Spinal cord (tissue), 10 donors: ENCODE data around the gene GMCL1. TPM values are rescaled to one million over a fixed set of nuclear protein-coding genes. Genes with fewer than 3 reads are reported as not detected.
A peak's percentile ranks its signal among the peaks of the same experiment; 100 is the strongest.

ENCODE experiments used
- DNase-seq, 6 donors: peaks; one replicate each; pipeline versions ENCODE4 v3.0.0 to v3.0.0-alpha.2; 2013 to 2015; ENCODE audit warnings: low spot score in 6 of 6, low read depth in 4 of 6
- H3K27ac ChIP-seq: one replicate; pipeline ENCODE4 v1.5.1; 2013; ENCODE audit warnings: low read depth, low read length, control low read depth
- H3K27me3 ChIP-seq: one replicate; pipeline ENCODE4 v1.6.1; 2013; ENCODE audit warnings: low read length; ENCODE audit not compliant: control insufficient read depth, insufficient read depth
- H3K36me3 ChIP-seq: one replicate; pipeline ENCODE4 v1.6.1; 2013; ENCODE audit warnings: low read length; ENCODE audit not compliant: control insufficient read depth, insufficient read depth
- H3K4me1 ChIP-seq: one replicate; pipeline ENCODE4 v1.6.1; 2013; ENCODE audit warnings: low read length; ENCODE audit not compliant: control insufficient read depth, insufficient read depth
- H3K4me3 ChIP-seq: one replicate; pipeline ENCODE4 v1.5.1; 2013; ENCODE audit warnings: low read depth, low read length, control low read depth
- H3K9me3 ChIP-seq: one replicate; pipeline ENCODE4 v1.6.1; 2013; ENCODE audit warnings: low read length; ENCODE audit not compliant: control insufficient read depth, insufficient read depth
- WGBS: methylation state at CpG from one replicate; pipeline ENCODE4 v1.1.5; 2013; ENCODE audit warnings: missing lambda C conversion rate; ENCODE audit not compliant: insufficient coverage; 5-methylcytosine and 5-hydroxymethylcytosine counted together
- long read RNA-seq, 4 donors: transcript quantifications; one replicate each; lab custom pipeline, GENCODE V29; 2026
- polyA plus RNA-seq, 2 donors: library from polyadenylated mRNA; unstranded; fragments of 120-200 nt; gene quantifications; one replicate each; pipeline ENCODE4 v1.2.1, GENCODE V29; 2013; ENCODE audit not compliant: insufficient read length in 2 of 2
- total RNA-seq, 2 donors: library from RNA; depleted of rRNA in 1 of 2; stranded (reverse); fragments of 120-200 nt in 1 of 2; fragments of >200 nt in 1 of 2; gene quantifications; one replicate each; pipeline versions ENCODE4 v1.2.3 to v1.2.4, GENCODE V29; 2013 to 2014
- donor health status: healthy.

Gene GMCL1, protein sequence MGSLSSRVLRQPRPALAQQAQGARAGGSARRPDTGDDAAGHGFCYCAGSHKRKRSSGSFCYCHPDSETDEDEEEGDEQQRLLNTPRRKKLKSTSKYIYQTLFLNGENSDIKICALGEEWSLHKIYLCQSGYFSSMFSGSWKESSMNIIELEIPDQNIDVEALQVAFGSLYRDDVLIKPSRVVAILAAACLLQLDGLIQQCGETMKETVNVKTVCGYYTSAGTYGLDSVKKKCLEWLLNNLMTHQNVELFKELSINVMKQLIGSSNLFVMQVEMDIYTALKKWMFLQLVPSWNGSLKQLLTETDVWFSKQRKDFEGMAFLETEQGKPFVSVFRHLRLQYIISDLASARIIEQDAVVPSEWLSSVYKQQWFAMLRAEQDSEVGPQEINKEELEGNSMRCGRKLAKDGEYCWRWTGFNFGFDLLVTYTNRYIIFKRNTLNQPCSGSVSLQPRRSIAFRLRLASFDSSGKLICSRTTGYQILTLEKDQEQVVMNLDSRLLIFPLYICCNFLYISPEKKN
- total RNA-seq (10 to 100 TPM; 13.4 to 17.2 TPM), polyA plus RNA-seq (10 to 100 TPM; 12.7 to 14.8 TPM)
- long read RNA-seq, donor 1, full-length matches to known transcripts, result 3 of 3 reads
- long read RNA-seq, donor 1, partial matches to known transcripts, result 0 of 3 reads
- long read RNA-seq, donor 1, other reads (novel, unspliced or antisense), result 0 of 3 reads
- long read RNA-seq, donor 2, full-length matches to known transcripts, result 2 of 2 reads
- long read RNA-seq, donor 2, partial matches to known transcripts, result 0 of 2 reads
- long read RNA-seq, donor 2, other reads (novel, unspliced or antisense), result 0 of 2 reads
- long read RNA-seq, donor 3, result 0 reads
- long read RNA-seq, donor 4, full-length matches to known transcripts, result 7 of 7 reads
- long read RNA-seq, donor 4, partial matches to known transcripts, result 0 of 7 reads
- long read RNA-seq, donor 4, other reads (novel, unspliced or antisense), result 0 of 7 reads

- H3K27me3 ChIP-seq, result no peaks in the 10 kb centered on the region
- DNase-seq, result peak; percentile 93 to 99 (median 95)
- H3K27ac ChIP-seq, result peak within 1 kb of the TSS; percentile 96
- H3K4me3 ChIP-seq, result peak within 1 kb of the TSS; percentile 86
- under 1% methylated on average over 74 of the region's 74 CpGs for WGBS
- no peaks in the 10 kb centered on the region for H3K36me3 ChIP-seq
- H3K4me1 ChIP-seq, result peaks cover 19% of the 10 kb centered on the region
- no peaks in the 10 kb centered on the region for H3K9me3 ChIP-seq
Measured at GRCh38 chr2:69829256-69830044, at the start of gene GMCL1. Gene GMCL1 (plus strand): TSS chr2:69829660. CDS start chr2:69829893, 233 bp downstream.

- WGBS, result 60% methylated on average over 1 of the region's 5 CpGs
- H3K4me3 ChIP-seq, result no peak overlapping the region
- no peaks in the 10 kb centered on the region for H3K27me3 ChIP-seq
- peaks cover 2% of the 10 kb centered on the region for H3K9me3 ChIP-seq
- no peak overlapping the region for H3K27ac ChIP-seq
- no peak for DNase-seq
- H3K4me1 ChIP-seq, result no peaks in the 10 kb centered on the region
- H3K36me3 ChIP-seq, result no peaks in the 10 kb centered on the region
Measured at GRCh38 chr2:69780921-69781320, 48.5 kb upstream of the GMCL1 start.

DNA sequence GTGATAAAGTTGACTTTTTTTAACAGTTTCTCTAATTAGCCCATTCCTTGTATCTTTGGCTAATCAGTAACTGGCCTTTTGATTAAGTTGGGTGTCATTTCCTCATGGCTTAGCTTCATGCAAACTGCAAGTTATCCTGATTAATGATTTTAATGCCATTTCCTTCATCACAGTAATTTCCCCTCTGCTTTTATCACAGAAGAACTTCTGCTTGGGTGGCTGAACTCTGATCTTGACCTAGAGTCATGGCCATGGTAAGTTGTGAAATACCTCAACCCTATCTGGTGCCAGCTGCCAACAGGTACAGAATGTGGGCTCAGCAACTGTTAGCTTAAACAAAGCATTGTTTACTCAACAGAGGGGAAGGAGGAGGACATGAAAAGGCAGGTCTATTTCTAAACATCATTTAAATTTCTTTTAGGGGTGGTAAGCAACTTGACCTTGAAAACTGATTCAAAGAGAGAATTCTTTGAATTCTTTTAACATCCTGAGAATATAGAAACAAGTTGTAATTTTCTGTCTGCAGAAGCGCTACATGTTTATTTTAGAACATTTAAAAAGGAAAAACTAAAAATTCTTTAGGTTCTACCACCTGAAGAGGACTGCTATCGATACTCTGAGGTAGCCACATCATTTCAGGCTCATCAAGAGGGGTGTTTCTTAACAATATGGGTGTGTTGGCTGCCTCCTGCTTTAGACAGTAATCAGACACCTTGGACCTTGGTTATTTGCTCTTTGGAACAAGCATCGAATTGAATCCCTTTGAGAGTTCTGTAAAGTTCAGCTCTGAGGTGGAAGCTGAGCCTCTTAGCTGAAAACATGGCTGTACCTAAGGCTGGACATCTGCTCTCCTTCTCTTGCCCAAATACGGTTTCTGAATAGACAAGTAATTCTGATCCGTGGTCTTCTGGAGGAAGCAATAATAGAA is 47.9 kb upstream of the GMCL1 start:
- DNase-seq, result no peak
- H3K36me3 ChIP-seq, result no peaks in the 10 kb centered on the region
- 63% methylated on average over 2 of the region's 5 CpGs for WGBS

GRCh38 chr2:69784228-69784627 is 45.2 kb upstream of the GMCL1 start:
- H3K27ac ChIP-seq, result no peak overlapping the region
- DNase-seq, result no peak
- no peaks in the 10 kb centered on the region for H3K9me3 ChIP-seq
- H3K27me3 ChIP-seq, result no peaks in the 10 kb centered on the region
- no peak overlapping the region for H3K4me3 ChIP-seq
- H3K36me3 ChIP-seq, result no peaks in the 10 kb centered on the region
- no CpG with 5 or more reads among the region's 5 CpGs for WGBS
- peaks cover 2% of the 10 kb centered on the region for H3K4me1 ChIP-seq

More for the DNA sequence above, 47.9 kb upstream of the GMCL1 start:
- H3K27me3 ChIP-seq, result no peaks in the 10 kb centered on the region
- no peak overlapping the region for H3K27ac ChIP-seq
- H3K4me1 ChIP-seq, result no peaks in the 10 kb centered on the region
- H3K9me3 ChIP-seq, result peaks cover 2% of the 10 kb centered on the region
- H3K4me3 ChIP-seq, result no peak overlapping the region

GRCh38 chr2:69785358-69785757 is 44.1 kb upstream of the GMCL1 start:
- Histone ChIP-seq H3K27ac (no peak overlapping the region), H3K9me3 (no peaks in the 10 kb centered on the region), H3K27me3 (no peaks in the 10 kb centered on the region), H3K36me3 (no peaks in the 10 kb centered on the region), H3K4me1 (peaks cover 5% of the 10 kb centered on the region), H3K4me3 (no peak overlapping the region)
- no CpG with 5 or more reads among the region's 2 CpGs for WGBS
- DNase-seq, result no peak

DNA sequence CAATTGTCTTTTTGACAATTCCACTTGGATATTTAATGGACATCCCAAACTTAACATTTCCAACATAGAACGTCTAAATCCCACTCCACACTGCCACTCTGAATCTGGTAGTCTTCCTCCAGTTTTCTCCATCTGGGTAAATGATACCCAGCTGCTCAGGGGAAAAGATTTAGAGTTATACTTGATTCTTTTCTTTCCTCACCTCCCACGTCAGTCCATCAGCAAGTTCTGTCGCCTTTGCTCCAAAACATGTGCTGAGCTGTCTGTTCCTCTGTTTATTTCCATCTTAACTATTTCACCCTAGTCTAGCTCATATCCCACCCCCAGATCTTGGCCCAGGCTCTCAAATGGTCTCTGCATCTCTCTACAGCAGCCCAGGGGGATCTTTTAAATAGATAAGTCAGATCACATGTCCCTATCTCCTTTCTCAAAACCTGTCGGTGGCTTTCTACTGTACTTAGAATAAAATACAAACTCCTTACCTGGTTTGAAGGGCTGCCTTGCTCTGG is 43.4 kb upstream of the GMCL1 start:
- WGBS, result 100% methylated on average over 2 of the region's 4 CpGs
- no peak for DNase-seq
- no peak overlapping the region for H3K27ac ChIP-seq

GRCh38 chr2:69789175-69789721 is 40.2 kb upstream of the GMCL1 start:
- no peaks in the 10 kb centered on the region for H3K9me3 ChIP-seq
- H3K4me1 ChIP-seq, result peaks cover 5% of the 10 kb centered on the region
- no peaks in the 10 kb centered on the region for H3K27me3 ChIP-seq
- WGBS, result 12% methylated on average over 7 of the region's 7 CpGs
- DNase-seq, result peak in 2 of 6 donors; percentile 64 to 69
- H3K4me3 ChIP-seq, result no peak overlapping the region
- peak overlapping the region; percentile 91 for H3K27ac ChIP-seq
- H3K36me3 ChIP-seq, result no peaks in the 10 kb centered on the region

More for the DNA sequence above, 43.4 kb upstream of the GMCL1 start:
- Histone ChIP-seq H3K9me3 (no peaks in the 10 kb centered on the region), H3K36me3 (no peaks in the 10 kb centered on the region), H3K4me3 (no peak overlapping the region), H3K4me1 (peaks cover 5% of the 10 kb centered on the region), H3K27me3 (no peaks in the 10 kb centered on the region)
